A172 (cell line): ENCODE results near the gene PCNX2. TPM values are rescaled to one million over a fixed set of nuclear protein-coding genes. Genes with fewer than 3 reads are reported as not detected.

ENCODE experiments used
- DNase-seq: peaks from one replicate; pipeline ENCODE4 v3.0.0-alpha.2; 2015; ENCODE audit warnings: low spot score
- total RNA-seq: library from RNA; depleted of rRNA; stranded (reverse); fragments of >200 nt; shearing (Covaris generic); gene quantifications from 2 replicates; pipeline ENCODE4 v1.2.3, GENCODE V29; 2014

Gene PCNX2
- total RNA-seq, 1 experiment from 2014 or later: 10.5 TPM

GRCh38 chr1:232984577-232985425 lies 310.7 kb downstream of the PCNX2 start:
- DNase-seq: no peak

GRCh38 chr1:232983817-232984567 lies 311.5 kb downstream of the PCNX2 start:
- no peak for DNase-seq

- no peak for DNase-seq
Measured at GRCh38 chr1:232983375-232983774, 312.1 kb downstream of the PCNX2 start.

GRCh38 chr1:232982238-232982944 lies 313.1 kb downstream of the PCNX2 start:
- peak; percentile 83 for DNase-seq

GRCh38 chr1:232980986-232981560 lies 314.5 kb downstream of the PCNX2 start:
- DNase-seq: no peak

- DNase-seq: no peak
Measured at GRCh38 chr1:232980355-232980978, 315.1 kb downstream of the PCNX2 start.

- no peak for DNase-seq
Measured at GRCh38 chr1:232979558-232979957, 316.0 kb downstream of the PCNX2 start.

- no peak for DNase-seq
Measured at GRCh38 chr1:232978815-232979214, 316.7 kb downstream of the PCNX2 start.

GRCh38 chr1:232978091-232978634 lies 317.4 kb downstream of the PCNX2 start:
- DNase-seq: no peak

GRCh38 chr1:232974971-232975370 lies 320.6 kb downstream of the PCNX2 start:
- no peak for DNase-seq

GRCh38 chr1:232973652-232974611 lies 321.6 kb downstream of the PCNX2 start:
- DNase-seq: no peak

- no peak for DNase-seq
Measured at GRCh38 chr1:232970508-232970907, 325.0 kb downstream of the PCNX2 start.

GRCh38 chr1:232969799-232970198 lies 325.7 kb downstream of the PCNX2 start:
- DNase-seq: no peak

- DNase-seq: no peak
Measured at GRCh38 chr1:232968965-232969364, 326.6 kb downstream of the PCNX2 start.

GRCh38 chr1:232968391-232968790 lies 327.1 kb downstream of the PCNX2 start:
- no peak for DNase-seq

GRCh38 chr1:232966663-232967062 lies 328.9 kb downstream of the PCNX2 start:
- DNase-seq: no peak

- DNase-seq: no peak
Measured at GRCh38 chr1:232965912-232966217, 329.7 kb downstream of the PCNX2 start.

GRCh38 chr1:232965124-232965911 lies 330.2 kb downstream of the PCNX2 start:
- no peak for DNase-seq

GRCh38 chr1:232964601-232965000 lies 330.9 kb downstream of the PCNX2 start:
- no peak for DNase-seq
